AG08395 (cell line): Measurements from ENCODE around the gene CDKN2D.
A peak's percentile ranks its signal among the peaks of the same experiment; 100 is the strongest.

Experiments
- DNase-seq: peaks from one replicate; pipeline ENCODE4 v3.0.0; 2012; ENCODE audit warnings: mixed read lengths, low spot score

The CDKN2D gene

DNA sequence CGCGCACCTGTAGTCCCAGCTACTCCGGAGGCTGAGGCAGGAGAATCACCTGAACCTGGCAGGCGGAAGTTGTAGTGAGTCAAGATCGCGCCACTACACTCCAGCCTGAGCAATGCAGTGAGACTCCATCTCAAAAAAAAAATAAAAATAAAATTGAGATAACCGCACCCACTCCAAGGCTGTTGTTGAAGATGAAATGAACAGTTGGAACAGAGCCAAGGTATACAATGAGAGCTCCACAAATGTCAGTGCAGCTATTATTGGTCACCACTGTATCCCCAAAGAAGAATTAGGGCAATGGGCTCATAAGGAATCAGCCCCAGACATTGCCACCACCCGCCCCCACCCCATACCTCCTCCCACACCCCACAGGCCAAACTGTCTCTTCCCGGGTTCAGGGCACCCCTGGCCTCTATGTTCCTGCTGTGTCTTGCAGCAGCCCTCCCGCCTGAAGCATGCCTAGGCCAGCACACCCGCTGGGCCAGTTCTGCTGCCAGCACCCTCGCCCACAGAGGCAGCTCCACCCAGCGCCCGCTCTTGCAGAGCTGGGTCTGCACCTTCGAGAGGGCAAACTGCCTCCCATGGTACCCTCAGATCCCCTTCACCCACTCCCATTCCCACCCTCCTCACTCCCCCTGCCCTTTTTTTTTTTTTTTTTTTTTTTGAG lies 48.0 kb downstream of the CDKN2D start:
- peak; percentile 1 for DNase-seq

DNA sequence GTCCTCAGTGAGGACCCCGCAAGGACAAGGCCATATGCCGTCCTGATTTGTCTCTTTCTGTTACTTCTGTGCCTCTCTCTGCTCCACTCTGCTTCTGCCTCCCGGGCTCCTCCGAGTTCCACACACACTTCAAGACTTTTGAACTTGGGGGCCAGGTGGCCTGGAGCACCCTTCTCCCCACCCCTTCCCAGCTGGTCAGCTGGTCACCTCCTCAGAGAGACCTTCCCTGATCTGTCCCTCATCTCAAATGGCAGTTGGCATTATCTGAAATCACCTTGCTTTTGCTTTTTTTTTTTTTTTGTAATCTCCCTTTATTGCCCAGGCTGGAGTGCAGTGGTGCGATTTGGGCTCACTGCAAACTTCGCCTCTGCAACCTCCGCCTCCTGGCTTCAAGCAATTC lies 49.4 kb downstream of the CDKN2D start:
- DNase-seq = no peak

DNA sequence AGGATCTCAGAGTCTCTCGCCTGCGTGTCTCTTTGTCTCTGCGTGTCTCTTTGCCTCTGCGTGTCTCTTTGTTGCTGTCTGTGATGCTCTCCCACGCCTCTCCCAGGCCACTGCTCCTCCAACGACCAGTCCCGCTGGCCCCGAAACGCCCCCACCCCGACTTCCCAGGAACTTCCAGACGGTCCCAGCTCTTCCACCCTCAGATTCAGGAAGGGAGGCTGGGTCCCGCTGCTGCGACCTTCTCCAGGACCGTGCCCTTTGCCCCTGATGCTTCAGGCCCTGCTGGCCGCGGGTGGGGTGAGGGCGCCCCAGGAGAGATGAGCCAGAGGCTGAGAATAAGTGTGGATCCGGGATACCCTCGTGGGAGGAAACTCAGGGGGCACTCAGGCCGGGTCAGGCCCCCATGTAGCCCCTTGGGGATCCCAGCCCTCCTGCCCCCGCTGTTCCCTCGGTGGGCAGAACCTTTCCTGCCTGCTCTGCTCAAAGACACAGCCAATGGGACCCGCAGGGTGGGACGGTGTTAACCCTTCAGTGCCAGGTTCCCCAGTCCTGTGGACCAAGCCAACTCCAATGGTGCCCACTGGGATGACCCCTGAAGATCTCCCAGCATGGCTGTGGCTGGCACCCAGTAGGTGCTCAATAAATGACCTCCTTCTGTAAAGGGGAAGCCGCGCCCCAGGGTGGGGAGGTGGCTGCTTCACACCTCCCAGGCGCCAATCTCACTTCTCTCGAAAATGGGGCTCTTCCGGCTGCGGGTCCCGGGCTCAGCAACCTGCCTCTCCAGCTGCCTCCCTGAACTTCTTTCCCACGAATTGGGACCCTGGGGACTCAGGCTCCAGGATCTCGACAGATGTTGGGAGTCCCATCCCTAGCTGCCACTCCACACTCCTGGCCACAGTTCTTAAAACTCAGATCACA lies 50.1 kb downstream of the CDKN2D start:
- peak; percentile 4 for DNase-seq

DNA sequence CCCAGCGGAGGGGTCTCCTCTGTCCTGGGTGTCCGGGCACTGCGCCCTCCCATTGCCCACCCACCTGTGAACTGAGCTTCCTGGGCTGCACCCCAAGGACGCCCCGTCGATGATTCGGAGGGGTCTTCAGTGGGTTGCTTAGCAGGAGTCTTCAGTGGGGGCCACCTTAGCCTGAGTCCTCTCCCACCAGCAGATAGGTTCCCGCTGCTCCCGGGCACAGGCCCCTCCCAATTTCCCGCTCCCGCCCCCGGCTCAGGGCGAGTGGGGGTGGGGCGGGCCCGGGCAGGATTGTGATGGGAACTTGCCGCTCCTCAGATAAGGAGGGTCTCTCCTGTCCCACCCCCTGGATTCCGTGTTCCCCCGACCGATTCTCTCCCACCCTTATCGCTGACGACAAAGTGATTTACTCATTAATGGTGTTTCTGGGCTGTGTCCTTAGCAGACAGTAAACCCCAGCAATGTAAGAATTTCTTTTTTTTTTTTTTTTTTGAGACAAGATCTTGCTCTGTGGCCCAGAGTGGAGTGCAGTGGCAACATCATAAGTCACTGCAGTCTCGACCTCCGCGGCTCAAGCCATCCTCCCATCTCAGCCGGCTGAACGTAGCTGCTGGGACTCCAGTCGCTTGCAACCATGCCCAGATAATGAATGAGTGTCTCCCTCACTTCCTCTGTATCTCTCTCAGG lies 50.9 kb downstream of the CDKN2D start:
- peak; percentile 40 for DNase-seq

DNA sequence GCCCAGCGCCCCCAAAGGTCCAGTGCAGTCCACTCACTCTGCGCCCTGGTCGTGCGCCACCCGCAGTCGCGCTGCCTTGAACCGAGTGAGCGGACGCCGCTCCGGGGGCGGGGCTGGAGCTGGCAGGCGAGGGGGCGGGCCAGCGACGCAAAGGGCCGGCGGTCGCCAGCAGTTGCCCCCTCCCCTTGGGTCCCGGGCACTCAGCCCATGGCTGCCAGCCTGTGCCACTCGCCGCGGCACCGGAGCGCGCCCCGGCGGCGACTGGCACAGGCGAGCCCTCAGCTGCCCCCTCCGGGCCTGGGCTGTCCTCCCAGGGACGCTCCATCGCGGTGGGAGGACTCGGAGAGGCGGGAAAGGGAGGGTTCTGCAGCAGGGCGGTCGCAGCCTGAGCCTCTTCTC lies 51.4 kb downstream of the CDKN2D start, which contains the start of gene S1PR5:
TSS of gene S1PR5 (minus strand) at position 87 of the 399 bp plus-strand sequence. CDS start 2,436 bp downstream, outside the sequence.
- DNase-seq = peak; percentile 29

DNA sequence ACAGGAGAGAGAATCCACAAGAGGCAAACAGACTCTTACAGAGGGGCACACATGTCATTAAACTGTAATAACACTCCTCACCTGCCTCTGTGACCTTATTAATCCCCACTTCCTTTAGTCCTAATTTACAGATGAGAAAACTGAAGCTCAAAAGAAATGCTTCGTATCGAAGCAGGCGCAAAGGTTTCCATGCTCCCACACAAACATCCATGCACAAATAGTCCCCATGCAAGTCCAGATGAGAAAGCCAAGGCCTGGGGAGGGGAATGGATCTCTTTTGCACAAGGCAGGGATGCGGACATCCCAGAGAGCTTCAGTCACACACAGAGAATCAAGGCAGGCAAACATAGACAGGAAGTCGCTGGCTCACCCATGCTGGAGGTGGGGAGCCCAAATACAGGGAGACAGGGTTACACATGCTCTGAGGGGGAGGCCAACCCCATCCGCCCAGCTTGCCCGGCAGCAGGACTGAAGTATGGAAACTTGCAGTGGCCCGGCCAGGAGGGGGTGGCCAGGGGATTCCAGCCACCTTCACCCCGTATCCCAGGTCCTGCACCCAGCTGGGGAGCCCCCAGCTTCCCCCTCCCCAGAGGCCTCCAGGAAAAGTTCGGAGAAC lies 52.0 kb downstream of the CDKN2D start:
- no peak for DNase-seq
